IPS DF 19.7 (cell line): Measurements from ENCODE around the gene PLXDC2.

Experiments
- DNase-seq: peaks from one replicate; pipeline ENCODE4 v3.0.0-alpha.2; 2013; ENCODE audit warnings: low read depth, low spot score

Gene PLXDC2

DNA sequence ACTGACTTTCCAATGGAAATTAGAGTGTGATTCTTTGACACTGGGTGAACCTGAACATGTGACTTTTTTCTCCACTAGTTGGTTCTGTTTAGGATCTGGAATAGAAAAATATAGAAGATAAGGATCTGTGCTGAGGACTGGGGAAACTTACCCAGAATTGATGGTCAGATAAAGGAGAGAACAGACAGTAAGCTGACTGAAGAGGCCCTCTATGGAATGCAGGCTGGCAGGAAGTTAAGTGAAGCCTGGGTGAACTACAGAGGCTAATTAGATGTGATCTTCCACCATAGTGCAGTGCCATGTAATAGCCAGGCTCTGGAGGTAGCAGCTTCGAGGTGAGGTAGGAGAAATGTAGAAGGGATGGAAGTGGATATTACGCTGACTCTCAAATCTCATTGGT lies 455.3 kb downstream of the PLXDC2 start:
- DNase-seq: no peak

DNA sequence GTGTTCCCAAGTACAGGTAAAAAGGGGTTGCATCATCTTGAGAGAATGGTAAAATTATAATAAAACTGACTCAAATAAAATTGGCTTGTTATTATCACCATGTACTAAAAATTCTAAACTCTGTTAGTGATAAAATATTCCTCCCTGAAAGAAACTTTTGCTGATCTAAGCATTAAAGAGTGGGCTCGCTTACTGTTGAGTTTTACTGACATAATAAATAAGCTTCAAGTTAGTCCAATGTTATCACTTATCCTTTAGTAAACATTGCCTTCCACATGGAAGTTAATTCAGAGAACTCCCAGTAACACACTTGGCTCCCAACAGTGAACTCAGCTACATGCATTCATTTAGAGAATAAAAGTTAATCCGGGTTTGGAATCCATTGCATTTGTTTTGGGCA lies 456.4 kb downstream of the PLXDC2 start:
- DNase-seq: no peak

DNA sequence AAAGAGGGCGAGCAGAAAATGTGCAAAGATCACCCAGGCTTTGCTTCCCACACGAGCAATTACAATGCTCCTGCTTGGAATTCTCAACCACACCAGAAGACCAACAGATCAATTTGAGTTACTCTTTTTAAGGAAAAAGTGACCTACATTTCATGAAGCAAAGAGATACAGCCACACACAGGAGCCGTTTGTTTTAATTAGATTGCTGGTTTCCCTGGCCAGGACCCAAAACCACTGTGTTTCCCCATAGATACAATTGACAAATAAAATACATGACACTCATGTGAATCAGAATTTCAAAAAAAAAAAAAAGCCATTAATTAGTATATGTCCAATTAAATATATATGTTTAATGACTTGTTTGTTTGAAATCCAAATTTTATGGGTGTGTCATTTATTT lies 458.3 kb downstream of the PLXDC2 start:
- DNase-seq: no peak

DNA sequence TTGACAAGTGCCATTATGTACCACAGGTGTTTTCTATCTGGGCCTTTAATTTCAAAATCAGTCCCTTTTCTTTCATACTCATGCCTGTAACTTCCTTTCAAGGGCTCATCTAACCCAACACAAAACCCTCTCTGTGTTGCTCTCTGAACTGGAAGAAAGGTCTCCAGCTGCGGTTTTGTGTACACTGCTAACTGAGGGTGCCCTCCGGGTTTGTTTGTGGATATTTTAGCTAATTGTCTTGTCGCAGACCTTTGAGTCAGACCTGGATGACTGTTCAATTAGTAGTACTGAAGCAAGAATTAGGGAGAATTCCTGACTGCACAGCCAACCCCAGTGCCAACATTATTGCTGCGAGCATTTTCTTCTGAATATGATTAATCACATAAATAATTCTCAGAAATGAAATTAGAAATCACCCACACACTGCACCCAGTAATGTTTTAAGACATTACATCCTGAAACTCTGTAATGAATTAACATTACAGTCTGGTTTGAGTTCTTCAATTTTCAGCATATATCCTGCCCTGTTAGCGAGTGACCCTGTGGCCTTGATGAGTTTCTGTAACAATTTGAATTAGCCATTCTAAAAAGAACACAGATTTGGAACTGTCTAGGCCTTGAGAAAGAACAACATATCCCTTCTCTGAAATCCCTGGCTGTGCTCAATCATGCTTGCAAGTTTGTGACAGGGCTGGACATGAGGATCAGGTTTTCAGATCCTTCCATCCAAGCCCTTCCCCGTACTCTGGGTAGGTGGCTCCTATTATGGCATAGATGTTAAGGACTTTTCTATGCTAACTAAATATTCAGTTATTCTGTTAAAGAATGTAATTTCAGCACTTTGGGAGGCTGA lies 460.1 kb downstream of the PLXDC2 start:
- DNase-seq: no peak

DNA sequence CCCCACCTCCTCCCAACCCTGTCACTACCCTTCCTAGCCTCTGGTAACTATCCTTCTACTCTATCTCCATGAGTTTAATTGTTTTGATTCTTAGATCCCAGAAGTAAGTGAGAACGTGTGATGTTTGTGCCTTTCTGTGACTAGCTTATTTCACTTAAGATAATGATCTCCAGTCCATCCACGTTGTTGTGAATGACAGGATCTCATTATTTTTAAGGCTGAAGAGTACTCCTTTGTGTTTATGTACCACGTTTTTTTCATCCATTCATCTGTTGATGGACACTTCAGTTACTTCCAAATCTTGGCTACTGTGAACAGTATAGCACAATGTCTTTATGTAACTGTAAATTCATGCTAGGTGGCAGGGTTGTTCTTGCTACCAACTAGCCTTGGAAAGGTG lies 461.6 kb downstream of the PLXDC2 start:
- no peak for DNase-seq

DNA sequence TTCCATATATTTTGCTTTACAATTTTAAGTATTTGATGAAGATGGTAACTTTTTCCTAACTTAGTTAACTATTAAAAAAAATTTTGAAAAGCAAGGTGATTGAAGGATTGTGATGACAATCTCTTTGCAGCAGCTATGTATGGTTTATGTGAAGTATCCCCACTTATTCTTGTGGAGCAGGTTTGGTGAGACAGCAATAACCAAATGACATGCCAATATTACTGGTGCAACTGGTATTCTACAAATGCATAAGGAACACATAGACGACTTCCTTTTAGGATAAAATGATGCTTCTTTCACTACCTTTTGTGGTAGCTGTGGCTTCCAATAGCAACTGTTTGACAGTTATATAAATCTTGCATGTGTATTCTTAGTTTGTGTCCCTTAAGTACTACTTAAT lies 465.3 kb downstream of the PLXDC2 start:
- no peak for DNase-seq

DNA sequence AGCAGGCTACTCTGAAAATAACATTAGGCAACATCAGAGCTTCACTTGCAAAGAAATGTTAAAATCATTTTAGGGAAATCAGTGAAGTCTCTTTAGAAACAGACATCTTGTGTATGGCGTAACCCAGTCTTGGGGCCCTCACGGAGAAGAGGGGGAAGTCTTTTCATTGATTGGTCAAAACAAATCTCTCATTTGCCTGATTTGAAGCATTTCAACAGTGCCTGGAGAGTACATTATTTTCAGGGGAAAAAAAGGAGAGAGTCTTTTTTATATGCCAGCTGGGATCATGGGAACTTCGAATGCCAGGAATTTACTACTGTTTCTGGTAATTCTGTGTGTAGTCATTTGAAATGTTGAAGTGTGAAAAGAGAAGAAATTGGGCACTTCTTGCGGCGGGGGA lies 471.4 kb downstream of the PLXDC2 start:
- DNase-seq: no peak

DNA sequence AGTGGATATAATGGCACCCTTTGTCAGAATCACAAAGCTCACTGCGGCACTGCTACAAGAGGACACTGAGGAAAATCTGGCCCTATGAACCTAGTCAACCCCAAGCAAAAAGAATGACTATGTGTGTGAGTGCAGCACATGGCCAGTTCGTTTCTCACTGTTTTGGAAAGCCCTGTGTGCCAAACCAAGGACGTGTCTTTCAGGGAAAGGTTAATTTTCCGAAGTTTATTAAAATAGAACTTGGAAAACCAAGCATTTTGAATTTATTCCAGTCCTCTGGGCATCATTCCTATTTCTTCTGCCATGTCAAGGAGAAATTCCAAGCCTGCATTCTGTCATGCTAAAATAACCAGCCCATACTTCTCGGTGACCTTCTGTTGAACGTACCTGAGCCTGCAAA lies 471.8 kb downstream of the PLXDC2 start:
- DNase-seq: no peak

DNA sequence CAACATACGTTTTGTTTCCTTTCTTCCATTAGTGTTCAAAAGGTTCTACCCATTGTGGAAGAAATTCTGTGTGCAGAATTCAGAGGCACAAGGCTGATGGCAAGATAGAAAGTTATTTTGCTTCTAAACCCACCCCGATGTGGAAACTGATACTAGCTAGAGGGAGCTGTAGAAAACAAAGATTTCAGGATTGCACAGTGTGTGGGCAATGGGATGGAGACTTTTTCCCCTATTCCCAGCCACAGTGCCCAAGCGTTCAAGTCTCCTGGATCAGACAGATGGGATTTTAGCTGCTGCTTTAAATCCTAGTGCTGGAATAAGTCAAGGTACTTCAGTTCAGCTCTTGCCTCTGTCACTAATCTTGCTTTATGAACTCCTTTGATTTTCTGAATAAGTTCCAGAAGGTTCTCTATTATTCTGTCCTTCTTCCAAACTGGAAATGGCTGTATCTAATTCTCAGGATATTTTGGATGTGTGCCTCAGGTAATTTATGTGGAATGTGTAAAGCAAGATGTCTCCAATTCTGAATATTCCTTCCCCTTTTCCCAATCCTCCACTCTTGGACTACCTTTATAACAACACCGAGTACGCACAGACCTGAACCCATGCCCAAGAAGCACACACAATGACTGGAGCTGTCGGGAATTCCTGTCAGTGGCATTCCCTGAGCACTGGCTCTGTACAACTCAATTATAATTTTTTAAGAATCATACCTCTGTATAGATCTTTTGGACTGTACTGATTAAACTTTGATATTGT lies 473.0 kb downstream of the PLXDC2 start:
- DNase-seq: no peak

DNA sequence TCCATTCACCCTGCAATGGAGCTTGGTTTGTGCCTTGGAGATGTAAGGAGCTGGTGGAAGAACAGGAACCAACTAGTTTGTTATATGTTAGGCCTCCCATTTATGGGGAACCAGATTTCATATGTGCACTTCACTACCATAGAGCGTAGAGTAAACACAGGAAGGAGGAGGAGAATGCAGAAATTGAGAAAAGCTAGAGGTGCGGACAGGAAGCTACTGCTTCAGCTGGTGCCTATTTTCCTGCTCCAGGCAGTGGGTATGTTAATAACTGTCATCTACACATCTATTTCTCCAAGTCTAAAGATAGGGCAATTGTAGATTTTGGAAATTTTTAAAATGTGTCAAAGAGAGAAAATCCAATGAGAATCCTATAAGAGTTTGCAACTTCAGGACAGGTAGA lies 482.2 kb downstream of the PLXDC2 start:
- DNase-seq: no peak

DNA sequence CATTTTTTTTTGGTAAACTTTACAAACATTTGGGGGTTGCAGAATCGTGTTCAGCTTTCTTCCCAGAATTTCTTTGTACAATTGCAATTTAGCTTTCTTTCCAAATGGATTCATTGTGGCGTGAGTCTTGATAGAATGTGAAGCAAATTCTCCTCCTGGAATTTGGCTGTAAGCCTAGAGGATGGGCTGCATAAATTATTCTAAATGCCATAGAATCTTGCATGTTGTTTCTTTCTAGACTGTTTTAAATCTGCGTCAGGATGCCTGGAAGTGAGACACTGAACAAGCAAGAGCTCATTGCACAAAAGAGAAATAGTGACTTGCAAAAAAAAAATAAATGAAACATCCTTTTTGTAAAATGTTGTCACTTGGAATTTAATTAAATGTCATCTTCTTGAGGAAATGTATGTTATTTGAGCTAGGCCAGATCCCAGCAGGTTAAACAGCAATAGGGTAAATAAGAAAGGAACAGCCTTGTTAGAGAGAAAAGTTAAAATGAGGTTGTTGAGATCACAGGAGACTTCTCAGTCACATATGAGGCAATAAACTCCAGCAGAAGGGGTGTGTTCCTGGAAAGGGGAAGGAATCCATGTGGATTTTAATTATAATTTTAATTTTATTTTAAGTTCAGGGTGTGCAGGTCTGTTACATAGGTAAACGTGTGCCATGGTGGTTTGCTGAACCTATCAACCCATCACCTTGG lies 483.0 kb downstream of the PLXDC2 start:
- DNase-seq: no peak

DNA sequence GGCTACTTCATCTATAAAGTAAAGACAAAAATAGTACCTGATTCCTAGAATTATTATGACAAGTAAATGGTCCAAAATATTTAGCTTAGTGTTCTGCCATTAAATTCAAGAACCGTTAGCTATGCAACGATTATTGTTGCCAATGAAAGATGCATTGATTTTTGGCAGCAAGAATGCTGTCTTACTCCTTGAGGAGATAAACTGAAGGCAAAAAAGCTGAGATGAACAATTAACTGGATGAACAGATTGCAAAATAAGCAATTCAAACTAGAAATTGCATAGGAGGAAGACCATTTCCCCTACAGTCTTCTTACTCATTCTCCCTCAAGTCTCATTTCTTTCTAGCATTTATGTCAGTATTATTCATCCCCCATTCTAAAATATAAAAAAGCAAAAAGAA lies 484.5 kb downstream of the PLXDC2 start:
- no peak for DNase-seq

DNA sequence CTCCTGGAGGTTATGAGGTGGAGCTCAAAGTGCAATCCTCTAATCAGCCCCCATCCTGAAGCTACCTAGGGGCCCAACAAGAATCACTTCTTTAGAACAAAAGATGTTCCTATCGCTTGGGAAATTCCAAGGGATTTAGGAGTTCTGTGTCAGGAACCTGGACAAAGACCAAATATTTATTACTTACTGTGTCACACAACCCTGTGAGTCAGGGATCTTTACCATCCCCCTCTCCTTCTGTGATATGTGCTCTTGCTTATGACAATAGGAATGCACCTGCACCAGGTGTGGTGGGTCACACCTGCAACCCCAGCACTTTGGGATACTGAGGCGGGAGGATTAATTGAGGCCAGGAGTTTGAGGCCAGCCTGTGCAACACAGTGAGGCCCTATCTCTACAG lies 485.8 kb downstream of the PLXDC2 start:
- DNase-seq: no peak

DNA sequence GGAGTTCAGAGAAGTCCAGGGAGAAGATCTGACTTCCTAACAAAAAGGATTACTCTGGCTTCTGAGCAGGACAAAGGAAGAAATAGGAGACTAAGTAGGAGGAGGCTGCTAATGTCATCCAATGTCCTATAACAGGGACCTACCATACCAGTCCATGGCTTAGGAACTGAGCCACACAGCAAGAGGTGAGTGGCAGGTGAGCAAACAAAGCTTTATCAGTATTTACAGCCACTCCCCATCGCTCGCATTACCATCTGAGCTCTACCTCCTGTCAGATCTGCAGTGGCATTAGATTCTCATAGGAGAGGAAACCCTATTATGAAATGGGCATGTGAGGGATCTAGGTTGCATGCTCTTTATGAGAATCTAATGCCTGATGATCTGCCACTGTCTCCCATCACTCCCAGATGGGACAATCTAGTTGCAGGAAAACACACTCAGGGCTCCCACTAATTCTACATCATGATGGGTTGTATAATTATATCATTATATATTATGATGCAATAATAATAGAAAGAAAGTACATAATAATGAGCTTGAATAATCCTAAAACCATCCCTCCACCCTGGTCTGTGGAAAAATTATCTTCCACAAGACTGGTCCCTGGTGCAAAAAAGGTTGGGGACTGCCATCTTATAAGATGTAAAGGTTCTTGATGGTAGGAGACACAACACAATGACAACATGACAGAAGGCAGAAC lies 487.4 kb downstream of the PLXDC2 start:
- no peak for DNase-seq

DNA sequence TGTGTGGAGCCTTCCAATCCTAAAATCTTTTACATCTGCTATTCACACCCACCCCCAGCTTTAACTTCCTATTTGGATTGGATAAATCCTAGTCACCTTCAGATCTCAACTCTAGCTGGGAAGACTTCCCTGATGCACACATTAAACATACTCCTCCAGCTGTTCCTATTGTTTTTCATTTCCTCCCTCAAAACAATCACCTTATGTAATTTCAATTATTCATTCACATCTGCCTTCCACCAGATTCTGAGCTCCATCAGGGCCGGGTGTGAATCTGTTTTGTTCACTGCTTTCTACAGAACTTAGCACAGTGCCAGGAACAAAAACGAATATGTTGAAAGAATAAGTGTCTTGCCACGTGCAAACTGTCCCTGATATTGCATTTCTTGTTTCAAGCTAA lies 497.4 kb downstream of the PLXDC2 start:
- no peak for DNase-seq

DNA sequence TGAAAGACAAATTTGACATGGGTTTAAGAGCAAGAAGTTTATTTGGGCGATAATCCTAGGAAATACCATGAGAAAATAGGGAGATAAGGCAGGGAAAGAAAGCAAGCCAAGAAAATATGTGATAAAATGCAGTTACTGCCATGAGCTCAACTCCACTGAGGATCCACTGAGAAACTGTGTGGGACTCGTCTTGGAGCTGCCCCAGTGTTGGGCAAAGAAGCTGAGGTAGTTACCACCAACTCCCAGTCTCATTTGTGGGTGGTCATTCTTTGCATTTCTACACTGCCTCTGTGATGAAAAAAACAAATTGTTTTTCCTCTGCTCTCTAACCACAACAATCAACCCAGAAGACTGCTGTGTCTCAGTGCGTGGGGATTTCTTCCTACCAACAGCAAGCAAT lies 498.2 kb downstream of the PLXDC2 start:
- no peak for DNase-seq

DNA sequence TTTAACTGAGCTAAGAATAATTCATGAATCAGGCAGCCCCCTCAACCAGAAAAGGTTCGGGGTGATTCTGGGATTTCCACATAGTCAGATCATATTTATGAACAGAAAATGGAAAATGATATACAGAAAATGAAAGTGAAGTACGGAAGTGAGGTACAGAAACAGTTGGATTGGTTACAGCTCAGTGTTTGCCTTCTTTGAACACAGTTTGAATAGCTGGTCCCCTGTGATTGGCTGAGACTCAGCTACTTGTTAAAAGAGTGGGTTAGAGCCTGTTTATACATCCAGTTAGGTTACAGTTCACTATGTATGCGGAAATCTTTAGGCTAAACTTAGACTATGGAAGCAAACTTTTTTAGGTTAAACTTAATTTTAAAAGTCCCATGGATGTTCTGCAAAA lies 511.7 kb downstream of the PLXDC2 start:
- no peak for DNase-seq

DNA sequence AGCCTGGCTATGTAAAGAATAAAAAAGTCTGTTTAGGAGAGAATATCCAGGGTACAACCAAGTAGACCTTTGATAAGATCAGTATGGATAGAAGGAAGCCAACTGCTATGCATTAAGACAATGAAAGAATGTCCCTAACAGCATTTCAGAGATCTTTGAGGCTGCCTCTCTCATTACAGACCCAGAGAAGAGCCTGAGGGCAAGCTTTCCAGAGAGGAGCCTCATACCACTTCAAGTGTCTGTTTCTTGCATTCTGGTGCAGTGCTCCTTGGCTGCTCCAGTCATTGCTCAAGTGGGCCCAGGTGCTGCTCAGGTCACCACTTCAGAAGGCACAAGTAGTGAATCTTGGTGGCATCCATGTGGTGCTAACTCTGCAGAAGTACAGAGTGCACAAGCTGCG lies 514.0 kb downstream of the PLXDC2 start:
- DNase-seq: no peak

DNA sequence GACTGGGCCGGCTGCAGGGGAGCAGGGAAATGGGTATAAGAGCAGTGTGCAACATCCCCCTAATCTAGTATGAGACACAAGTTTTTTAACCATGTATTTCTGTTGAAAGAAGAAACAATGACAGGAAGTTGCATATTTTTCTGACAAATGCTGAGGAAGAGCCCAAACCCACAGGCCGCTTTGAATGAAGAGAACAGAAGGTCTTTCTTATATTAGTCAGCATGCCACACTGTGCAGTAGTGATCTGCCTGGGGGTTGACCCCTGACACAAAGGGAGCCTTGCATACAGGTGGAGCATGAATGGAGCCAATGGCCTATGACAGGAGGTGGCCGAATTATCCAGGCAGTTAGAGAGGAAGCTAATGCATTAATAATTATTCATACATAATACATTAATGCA lies 518.3 kb downstream of the PLXDC2 start:
- DNase-seq: no peak
